ENCODE measurements around the gene HNMT. TPM values are rescaled to one million over a fixed set of nuclear protein-coding genes. Genes with fewer than 3 reads are reported as not detected.

The HNMT gene
- total and polyA plus RNA-seq, 2 of the 13 experiments (the other 11 are each of a cell fraction or from before 2014, with no cell fraction given) = 279 to 309 TPM

- TF ChIP-seq MEF2D (CRISPR knock-in tag; IDR thresholded peaks at IDR 0.05) (peak; percentile 2; the same call in 1 of the 2 replicates), TEAD3 (CRISPR knock-in tag; optimal IDR thresholded peaks at IDR 0.05; ENCODE audit: borderline replicate concordance) (peak; percentile 37), IKZF1 (IDR thresholded peaks at IDR 0.05) (no peak), SALL2 (CRISPR knock-in tag; IDR thresholded peaks at IDR 0.05) (no peak), ZNF460 (CRISPR knock-in tag; IDR thresholded peaks at IDR 0.05; ENCODE audit: borderline replicate concordance) (no peak), HNF4A (CRISPR knock-in tag; IDR thresholded peaks at IDR 0.05) (peak; percentile 92), HMGXB4 (CRISPR knock-in tag; IDR thresholded peaks at IDR 0.05; ENCODE audit: borderline replicate concordance in 1 of 2, low read depth in 1 of 2) (peak; percentile 16 to 55; a peak in 1 of 4 replicates), PCBP2 (optimal IDR thresholded peaks at IDR 0.05; ENCODE audit: low read depth, low read length, poor library complexity, severe bottlenecking) (no peak), HOXA9 (CRISPR knock-in tag; IDR thresholded peaks at IDR 0.05; ENCODE audit: borderline replicate concordance) (no peak), THYN1 (CRISPR knock-in tag; IDR thresholded peaks at IDR 0.05; ENCODE audit: borderline replicate concordance, low read depth) (no peak), ZNF543 (CRISPR knock-in tag; IDR thresholded peaks at IDR 0.05) (no peak), HDAC2 (CRISPR knock-in tag; IDR thresholded peaks at IDR 0.05) (peak; percentile 72), SP2 (CRISPR knock-in tag; IDR thresholded peaks at IDR 0.05) (no peak), STAT6 (CRISPR knock-in tag; IDR thresholded peaks at IDR 0.05; ENCODE audit: borderline replicate concordance) (no peak)
- TF ChIP-seq, protein P1, sequence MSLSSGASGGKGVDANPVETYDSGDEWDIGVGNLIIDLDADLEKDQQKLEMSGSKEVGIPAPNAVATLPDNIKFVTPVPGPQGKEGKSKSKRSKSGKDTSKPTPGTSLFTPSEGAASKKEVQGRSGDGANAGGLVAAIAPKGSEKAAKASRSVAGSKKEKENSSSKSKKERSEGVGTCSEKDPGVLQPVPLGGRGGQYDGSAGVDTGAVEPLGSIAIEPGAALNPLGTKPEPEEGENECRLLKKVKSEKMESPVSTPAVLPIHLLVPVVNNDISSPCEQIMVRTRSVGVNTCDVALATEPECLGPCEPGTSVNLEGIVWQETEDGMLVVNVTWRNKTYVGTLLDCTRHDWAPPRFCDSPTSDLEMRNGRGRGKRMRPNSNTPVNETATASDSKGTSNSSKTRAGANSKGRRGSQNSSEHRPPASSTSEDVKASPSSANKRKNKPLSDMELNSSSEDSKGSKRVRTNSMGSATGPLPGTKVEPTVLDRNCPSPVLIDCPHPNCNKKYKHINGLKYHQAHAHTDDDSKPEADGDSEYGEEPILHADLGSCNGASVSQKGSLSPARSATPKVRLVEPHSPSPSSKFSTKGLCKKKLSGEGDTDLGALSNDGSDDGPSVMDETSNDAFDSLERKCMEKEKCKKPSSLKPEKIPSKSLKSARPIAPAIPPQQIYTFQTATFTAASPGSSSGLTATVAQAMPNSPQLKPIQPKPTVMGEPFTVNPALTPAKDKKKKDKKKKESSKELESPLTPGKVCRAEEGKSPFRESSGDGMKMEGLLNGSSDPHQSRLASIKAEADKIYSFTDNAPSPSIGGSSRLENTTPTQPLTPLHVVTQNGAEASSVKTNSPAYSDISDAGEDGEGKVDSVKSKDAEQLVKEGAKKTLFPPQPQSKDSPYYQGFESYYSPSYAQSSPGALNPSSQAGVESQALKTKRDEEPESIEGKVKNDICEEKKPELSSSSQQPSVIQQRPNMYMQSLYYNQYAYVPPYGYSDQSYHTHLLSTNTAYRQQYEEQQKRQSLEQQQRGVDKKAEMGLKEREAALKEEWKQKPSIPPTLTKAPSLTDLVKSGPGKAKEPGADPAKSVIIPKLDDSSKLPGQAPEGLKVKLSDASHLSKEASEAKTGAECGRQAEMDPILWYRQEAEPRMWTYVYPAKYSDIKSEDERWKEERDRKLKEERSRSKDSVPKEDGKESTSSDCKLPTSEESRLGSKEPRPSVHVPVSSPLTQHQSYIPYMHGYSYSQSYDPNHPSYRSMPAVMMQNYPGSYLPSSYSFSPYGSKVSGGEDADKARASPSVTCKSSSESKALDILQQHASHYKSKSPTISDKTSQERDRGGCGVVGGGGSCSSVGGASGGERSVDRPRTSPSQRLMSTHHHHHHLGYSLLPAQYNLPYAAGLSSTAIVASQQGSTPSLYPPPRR (CRISPR knock-in tag; IDR thresholded peaks at IDR 0.05; ENCODE audit: borderline replicate concordance) = peak; percentile 67; the same call in 1 of the 2 replicates
- TF ChIP-seq, protein P2, sequence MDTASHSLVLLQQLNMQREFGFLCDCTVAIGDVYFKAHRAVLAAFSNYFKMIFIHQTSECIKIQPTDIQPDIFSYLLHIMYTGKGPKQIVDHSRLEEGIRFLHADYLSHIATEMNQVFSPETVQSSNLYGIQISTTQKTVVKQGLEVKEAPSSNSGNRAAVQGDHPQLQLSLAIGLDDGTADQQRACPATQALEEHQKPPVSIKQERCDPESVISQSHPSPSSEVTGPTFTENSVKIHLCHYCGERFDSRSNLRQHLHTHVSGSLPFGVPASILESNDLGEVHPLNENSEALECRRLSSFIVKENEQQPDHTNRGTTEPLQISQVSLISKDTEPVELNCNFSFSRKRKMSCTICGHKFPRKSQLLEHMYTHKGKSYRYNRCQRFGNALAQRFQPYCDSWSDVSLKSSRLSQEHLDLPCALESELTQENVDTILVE (CRISPR knock-in tag; IDR thresholded peaks at IDR 0.05) = peak; percentile 69; the same call in 1 of the 2 replicates
Observed at GRCh38 chr2:137968477-137969417, 4.5 kb downstream of the HNMT start (continued).

All from HepG2 (cell line).